Measurements from ENCODE around the gene KIAA1586. TPM values are rescaled to one million over a fixed set of nuclear protein-coding genes. Genes with fewer than 3 reads are reported as not detected.

KIAA1586 gene
- total and polyA plus RNA-seq, 9 of the 15 experiments (the other 6 are each of a cell fraction or from before 2014, with no cell fraction given), result 23.4 to 43.6 (median 29.5) TPM

- POLR2A ChIA-PET, result no interaction called here
- no peak overlapping the region for H3K4me3 ChIP-seq
- BruUV-seq (replicated peaks), result no TSS peak
- H4K20me1 ChIP-seq (replicated peaks; ENCODE audit: control insufficient read depth, insufficient read depth, low read length), result no peaks in the 10 kb centered on the region
- CTCF ChIA-PET (ENCODE audit: low intra/inter-chr PET ratio), result no interaction called here
- H3K36me3 ChIP-seq (ENCODE audit: control insufficient read depth, insufficient read depth, low read length), result no peaks in the 10 kb centered on the region
- no peaks in the 10 kb centered on the region for H3K79me2 ChIP-seq (ENCODE audit: control insufficient read depth, insufficient read depth, low read length)
- ATAC-seq, result no peak
- H2AFZ ChIP-seq (ENCODE audit: low read depth, low read length), result no peak overlapping the region
- in situ Hi-C loops (cut with MboI), result no loop called here
- H3K9me3 ChIP-seq (replicated peaks; ENCODE audit: control insufficient read depth, insufficient read depth, low read depth, low read length), result no peaks in the 10 kb centered on the region
- intact Hi-C loops (cut with micrococcal nuclease), result no loop called here
- 49% methylated on average over 3 of the region's 3 CpGs for WGBS (ENCODE audit: insufficient coverage, low coverage, missing lambda C conversion rate)
- H3K27me3 ChIP-seq (ENCODE audit: control insufficient read depth in 2 of 2, insufficient read depth in 2 of 2, low read length in 2 of 2), result no peaks in the 10 kb centered on the region
- peak in 1 of 4 experiments; percentile 40 for DNase-seq (ENCODE audit: extremely low read depth in 1 of 4, low spot score in 3 of 4)
- H3K27ac ChIP-seq (ENCODE audit: extremely low read depth, low read depth, low read length), result no peak overlapping the region
- H3K4me2 ChIP-seq (ENCODE audit: insufficient read depth, low read length), result no peak overlapping the region
- H3K9me1 ChIP-seq (ENCODE audit: control insufficient read depth, insufficient read depth, low read length), result no peaks in the 10 kb centered on the region
- no peak for FAIRE-seq
- peaks cover 8 to 26% of the 10 kb centered on the region in 2 experiments; a peak in 4 of 5 replicates for H3K4me1 ChIP-seq (replicated peaks in 1 of 2; ENCODE audit: control insufficient read depth in 2 of 2, insufficient read depth in 2 of 2, low read length in 2 of 2)
- H3K9ac ChIP-seq (ENCODE audit: insufficient read depth in 1 of 2, low read depth in 2 of 2, low read length in 2 of 2), result no peak overlapping the region
- TF ChIP-seq MGA (IDR thresholded peaks at IDR 0.05) (no peak), TAL1 (IDR thresholded peaks at IDR 0.05) (peak; percentile 30), SNIP1 (IDR thresholded peaks at IDR 0.05; ENCODE audit: low read depth) (no peak), HSF4 (CRISPR knock-in tag; IDR thresholded peaks at IDR 0.05; ENCODE audit: borderline replicate concordance) (no peak)
Observed at GRCh38 chr6:57017069-57017468, 29.4 kb upstream of the KIAA1586 start.
